Progenitor cell of endocrine pancreas (in vitro differentiated cells): ENCODE results near the gene FYCO1. TPM values are rescaled to one million over a fixed set of nuclear protein-coding genes. Genes with fewer than 3 reads are reported as not detected.

ENCODE experiments used
- DNase-seq: peaks from one replicate; pipeline ENCODE4 v3.0.0; 2021; ENCODE audit warnings: low spot score; ENCODE audit not compliant: unreplicated experiment
- H3K27ac Mint-ChIP-seq: 2 replicates; pipeline ENCODE4 v1.8.0; 2021; ENCODE audit warnings: mild to moderate bottlenecking, moderate library complexity, mixed read lengths
- H3K27me3 Mint-ChIP-seq: 2 replicates; pipeline ENCODE4 v1.8.0; 2021; ENCODE audit warnings: mixed read lengths
- H3K36me3 Mint-ChIP-seq: 2 replicates; pipeline ENCODE4 v1.8.0; 2022; ENCODE audit warnings: mixed read lengths; ENCODE audit not compliant: insufficient read depth
- H3K4me1 Mint-ChIP-seq: 2 replicates; pipeline ENCODE4 v1.8.0; 2021; ENCODE audit warnings: low read depth, mixed read lengths
- H3K4me3 Mint-ChIP-seq: 2 replicates; pipeline ENCODE4 v1.8.0; 2021; ENCODE audit warnings: low read depth, mild to moderate bottlenecking, moderate library complexity, mixed read lengths
- H3K9me3 Mint-ChIP-seq: 2 replicates; pipeline ENCODE4 v1.8.0; 2021; ENCODE audit warnings: low read depth, mixed read lengths
- total RNA-seq: library from RNA; stranded (reverse); gene quantifications from 2 replicates; pipeline ENCODE4 v1.2.1, GENCODE V29; 2021
- TF ChIP-seq, protein P1 (sequence below): fragments of 200-600 bp; sonication (generic); IDR thresholded peaks from one replicate; pipeline ENCODE4 v1.5.0; 2021; ENCODE audit warnings: antibody characterized with exemption, mild to moderate bottlenecking; ENCODE audit not compliant: unreplicated experiment

Gene FYCO1
- total RNA-seq, 1 donor from 2014 or later = 18.0 TPM

DNA sequence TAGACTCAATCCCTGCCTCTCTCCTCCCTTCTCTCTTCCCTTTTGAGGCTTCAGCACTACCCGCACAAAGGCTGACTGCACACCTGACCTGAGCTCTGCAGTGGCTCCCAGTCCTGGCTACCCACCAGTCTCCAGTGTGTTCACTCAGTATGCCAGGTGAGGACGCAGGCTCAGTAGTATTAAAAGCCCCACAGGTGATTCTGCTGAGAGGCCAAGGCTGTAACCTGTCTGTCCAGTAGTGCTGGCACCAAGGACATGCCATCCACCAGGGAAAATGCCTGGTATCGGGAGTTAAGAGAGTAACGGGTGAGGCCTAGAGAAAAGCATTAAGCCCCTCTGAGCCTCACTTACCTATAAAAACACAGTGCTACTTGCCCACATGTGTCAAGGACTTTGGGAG, 20.9 kb downstream of the FYCO1 start:
- Mint-ChIP-seq H3K4me3 (no peak overlapping the region), H3K36me3 (peaks cover 24% of the 10 kb centered on the region), H3K9me3 (no peaks in the 10 kb centered on the region), H3K4me1 (no peaks in the 10 kb centered on the region), H3K27ac (no peak overlapping the region), H3K27me3 (no peaks in the 10 kb centered on the region)
- no peak for DNase-seq
- TF ChIP-seq, protein P1, sequence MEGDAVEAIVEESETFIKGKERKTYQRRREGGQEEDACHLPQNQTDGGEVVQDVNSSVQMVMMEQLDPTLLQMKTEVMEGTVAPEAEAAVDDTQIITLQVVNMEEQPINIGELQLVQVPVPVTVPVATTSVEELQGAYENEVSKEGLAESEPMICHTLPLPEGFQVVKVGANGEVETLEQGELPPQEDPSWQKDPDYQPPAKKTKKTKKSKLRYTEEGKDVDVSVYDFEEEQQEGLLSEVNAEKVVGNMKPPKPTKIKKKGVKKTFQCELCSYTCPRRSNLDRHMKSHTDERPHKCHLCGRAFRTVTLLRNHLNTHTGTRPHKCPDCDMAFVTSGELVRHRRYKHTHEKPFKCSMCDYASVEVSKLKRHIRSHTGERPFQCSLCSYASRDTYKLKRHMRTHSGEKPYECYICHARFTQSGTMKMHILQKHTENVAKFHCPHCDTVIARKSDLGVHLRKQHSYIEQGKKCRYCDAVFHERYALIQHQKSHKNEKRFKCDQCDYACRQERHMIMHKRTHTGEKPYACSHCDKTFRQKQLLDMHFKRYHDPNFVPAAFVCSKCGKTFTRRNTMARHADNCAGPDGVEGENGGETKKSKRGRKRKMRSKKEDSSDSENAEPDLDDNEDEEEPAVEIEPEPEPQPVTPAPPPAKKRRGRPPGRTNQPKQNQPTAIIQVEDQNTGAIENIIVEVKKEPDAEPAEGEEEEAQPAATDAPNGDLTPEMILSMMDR = no peak

DNA sequence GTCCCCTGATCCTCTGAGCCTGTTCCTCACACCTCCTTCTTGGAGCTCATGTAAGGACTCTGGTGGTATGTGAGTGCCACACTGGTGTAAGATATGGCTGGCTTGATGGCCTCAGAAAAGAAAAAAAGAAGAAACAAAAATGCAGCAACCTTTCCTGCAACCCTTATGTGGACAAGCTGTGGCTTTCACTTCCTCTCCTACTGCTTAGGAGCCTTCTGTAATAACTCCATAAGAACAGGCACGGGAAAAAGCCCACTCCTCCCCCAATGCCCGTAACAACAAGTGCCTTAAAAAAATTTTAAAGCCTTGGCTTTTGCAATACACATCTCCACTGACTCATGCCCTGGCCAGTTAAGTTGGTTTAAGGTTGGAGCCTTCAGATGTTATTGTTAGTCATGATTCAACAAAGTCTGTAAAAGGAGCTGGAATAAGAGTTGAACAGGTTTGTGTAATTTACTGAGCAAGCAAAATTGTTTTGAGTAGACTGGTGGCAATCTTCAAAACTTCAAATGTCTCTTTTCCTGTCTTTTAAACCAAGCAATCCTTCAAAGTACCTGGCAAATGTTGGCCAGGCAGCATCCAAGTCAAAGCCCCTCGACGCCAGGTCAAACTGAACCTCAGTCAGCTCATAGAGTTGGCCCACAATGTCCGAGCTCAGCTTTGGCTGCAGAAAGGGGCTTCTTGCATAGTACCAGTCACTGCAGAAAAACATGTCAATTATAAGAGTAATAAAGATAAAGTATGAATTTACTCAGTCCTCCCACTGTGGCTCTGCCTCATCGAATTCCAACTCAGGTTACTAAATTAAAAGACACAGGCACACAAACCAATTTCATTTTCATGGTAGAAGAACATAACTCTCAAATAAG, 22.9 kb downstream of the FYCO1 start:
- DNase-seq = no peak
- Mint-ChIP-seq H3K4me1 (no peaks in the 10 kb centered on the region), H3K36me3 (peaks cover 20% of the 10 kb centered on the region), H3K27me3 (no peaks in the 10 kb centered on the region), H3K9me3 (no peaks in the 10 kb centered on the region), H3K4me3 (no peak overlapping the region), H3K27ac (no peak overlapping the region)
- TF ChIP-seq, protein P1 = no peak

DNA sequence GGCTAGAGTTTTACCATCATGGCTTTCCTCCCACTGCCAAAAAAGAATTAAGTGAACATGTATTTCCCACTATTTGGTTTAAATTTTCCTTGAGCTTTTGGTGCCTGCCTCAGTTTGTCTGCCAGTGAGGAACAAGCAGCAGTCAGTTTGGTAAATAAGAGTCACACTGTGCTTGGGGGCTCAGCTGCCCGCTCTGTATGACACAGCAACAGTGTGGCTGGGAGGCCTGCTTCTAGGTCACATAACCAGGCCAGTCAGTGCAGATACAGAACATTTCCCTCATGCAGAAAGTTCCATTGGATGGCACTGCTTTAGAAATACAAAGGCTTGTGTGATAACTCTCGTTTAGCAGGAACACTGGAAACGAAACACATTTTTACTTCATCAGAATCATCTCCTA, 25.7 kb downstream of the FYCO1 start:
- no peaks in the 10 kb centered on the region for H3K27me3 Mint-ChIP-seq
- H3K9me3 Mint-ChIP-seq = no peaks in the 10 kb centered on the region
- H3K36me3 Mint-ChIP-seq = peaks cover 21% of the 10 kb centered on the region
- H3K27ac Mint-ChIP-seq = no peak overlapping the region
- H3K4me1 Mint-ChIP-seq = no peaks in the 10 kb centered on the region
- no peak overlapping the region for H3K4me3 Mint-ChIP-seq
- no peak for DNase-seq
- TF ChIP-seq, protein P1 = no peak

DNA sequence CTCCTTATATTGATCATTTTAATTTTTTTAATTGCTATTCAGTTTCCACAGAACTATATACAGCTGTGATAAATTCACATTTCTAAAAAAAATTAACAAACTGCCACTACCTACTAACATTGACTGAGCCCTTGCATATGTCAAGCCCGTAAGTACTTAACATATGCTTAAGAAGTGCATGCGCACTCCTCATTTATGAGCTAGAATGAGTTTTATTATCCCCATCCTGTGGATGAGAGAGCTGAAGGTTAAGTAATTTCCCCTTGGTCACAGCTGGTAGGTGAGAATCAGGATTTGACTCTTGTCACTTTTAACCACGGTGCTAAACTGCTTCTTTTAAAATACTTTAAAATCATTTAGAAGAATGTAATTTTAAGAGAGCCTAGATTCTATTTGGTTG, 26.5 kb downstream of the FYCO1 start:
- no peak overlapping the region for H3K27ac Mint-ChIP-seq

DNA sequence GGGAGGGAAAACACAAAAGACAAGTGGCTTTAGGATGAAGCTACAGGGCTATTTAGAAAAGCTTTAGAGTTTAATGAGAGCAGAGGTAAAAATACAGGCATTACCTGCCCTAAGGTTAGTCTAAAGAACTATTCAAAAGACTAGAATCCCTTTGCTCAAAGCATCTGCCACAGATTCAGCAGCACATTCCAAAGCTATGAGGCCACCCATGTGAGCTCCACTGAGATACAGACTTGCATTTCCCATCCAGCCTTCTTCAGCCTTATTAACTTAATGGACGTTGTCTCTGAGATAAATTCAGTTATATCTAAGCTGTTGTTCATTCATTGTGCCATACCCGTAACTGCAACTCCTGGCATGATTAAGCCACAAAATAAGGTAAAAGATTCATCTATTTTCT, 26.9 kb downstream of the FYCO1 start:
- no peak for DNase-seq
- peaks cover 19% of the 10 kb centered on the region for H3K36me3 Mint-ChIP-seq

More for the DNA sequence above, 26.5 kb downstream of the FYCO1 start:
- TF ChIP-seq, protein P1 = no peak
- no peak overlapping the region for H3K4me3 Mint-ChIP-seq
- no peak for DNase-seq
- no peaks in the 10 kb centered on the region for H3K9me3 Mint-ChIP-seq
- H3K36me3 Mint-ChIP-seq = peaks cover 19% of the 10 kb centered on the region
- H3K4me1 Mint-ChIP-seq = no peaks in the 10 kb centered on the region
- no peaks in the 10 kb centered on the region for H3K27me3 Mint-ChIP-seq

More for the DNA sequence above, 26.9 kb downstream of the FYCO1 start:
- Mint-ChIP-seq H3K27me3 (no peaks in the 10 kb centered on the region), H3K4me3 (no peak overlapping the region), H3K9me3 (no peaks in the 10 kb centered on the region), H3K4me1 (no peaks in the 10 kb centered on the region), H3K27ac (no peak overlapping the region)
- TF ChIP-seq, protein P1 = no peak
